ENCODE measurements around the gene VWCE.

The VWCE gene, protein sequence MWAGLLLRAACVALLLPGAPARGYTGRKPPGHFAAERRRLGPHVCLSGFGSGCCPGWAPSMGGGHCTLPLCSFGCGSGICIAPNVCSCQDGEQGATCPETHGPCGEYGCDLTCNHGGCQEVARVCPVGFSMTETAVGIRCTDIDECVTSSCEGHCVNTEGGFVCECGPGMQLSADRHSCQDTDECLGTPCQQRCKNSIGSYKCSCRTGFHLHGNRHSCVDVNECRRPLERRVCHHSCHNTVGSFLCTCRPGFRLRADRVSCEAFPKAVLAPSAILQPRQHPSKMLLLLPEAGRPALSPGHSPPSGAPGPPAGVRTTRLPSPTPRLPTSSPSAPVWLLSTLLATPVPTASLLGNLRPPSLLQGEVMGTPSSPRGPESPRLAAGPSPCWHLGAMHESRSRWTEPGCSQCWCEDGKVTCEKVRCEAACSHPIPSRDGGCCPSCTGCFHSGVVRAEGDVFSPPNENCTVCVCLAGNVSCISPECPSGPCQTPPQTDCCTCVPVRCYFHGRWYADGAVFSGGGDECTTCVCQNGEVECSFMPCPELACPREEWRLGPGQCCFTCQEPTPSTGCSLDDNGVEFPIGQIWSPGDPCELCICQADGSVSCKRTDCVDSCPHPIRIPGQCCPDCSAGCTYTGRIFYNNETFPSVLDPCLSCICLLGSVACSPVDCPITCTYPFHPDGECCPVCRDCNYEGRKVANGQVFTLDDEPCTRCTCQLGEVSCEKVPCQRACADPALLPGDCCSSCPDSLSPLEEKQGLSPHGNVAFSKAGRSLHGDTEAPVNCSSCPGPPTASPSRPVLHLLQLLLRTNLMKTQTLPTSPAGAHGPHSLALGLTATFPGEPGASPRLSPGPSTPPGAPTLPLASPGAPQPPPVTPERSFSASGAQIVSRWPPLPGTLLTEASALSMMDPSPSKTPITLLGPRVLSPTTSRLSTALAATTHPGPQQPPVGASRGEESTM

DNA sequence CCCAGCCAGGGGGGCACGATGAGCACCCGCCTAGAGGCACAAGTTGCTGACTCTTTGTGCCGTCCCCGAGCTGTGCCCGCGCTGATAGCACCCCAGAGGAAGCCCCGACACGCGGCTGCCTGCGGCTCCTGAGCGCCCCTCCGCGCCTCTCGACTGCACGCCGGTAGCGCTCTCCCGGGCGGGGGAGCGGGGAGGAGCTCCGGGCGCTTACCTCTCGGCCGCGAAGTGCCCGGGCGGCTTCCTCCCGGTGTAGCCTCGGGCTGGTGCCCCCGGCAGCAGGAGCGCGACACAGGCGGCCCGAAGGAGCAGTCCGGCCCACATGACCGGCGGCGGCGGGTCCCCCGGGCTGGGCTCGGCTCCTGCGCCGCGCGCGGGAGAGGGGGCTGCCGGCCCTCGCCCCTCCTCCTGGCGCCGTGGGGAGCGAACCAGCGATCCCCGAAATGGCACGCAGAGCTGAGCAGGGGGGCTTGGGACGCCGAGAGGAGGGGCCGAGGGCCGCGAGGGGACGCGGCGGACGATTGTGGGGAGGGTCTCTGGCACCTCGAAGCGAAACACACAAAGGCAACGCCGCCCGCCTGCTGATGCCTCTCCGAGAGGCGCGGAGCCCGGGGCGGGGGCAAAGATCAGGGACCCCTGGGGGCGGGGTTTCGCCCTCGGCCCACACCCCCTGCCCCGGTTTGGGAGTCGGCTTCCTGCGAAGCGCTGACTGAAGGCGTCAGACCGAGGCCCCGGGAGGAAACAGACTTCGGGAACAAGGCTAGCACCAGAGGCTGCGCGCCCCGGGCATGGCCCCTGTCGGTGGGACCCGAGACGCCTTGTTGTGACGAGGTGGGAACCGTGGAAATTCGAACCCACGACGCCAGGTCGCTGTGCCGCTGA is at the start of gene VWCE:
Gene VWCE, minus strand, starts transcription at position 600 of the 879 bp plus-strand sequence. Its CDS starts 279 bp downstream, at position 321.
- Mint-ChIP-seq H3K36me3 (peaks cover 30% of the 10 kb centered on the region), H3K9me3 (no peaks in the 10 kb centered on the region), H3K4me3 (peak within 1 kb of the TSS; percentile 81), H3K4me1 (peaks cover 38% of the 10 kb centered on the region), H3K27me3 (peaks cover 20% of the 10 kb centered on the region), H3K27ac (peak within 1 kb of the TSS; percentile 89)
- peak; percentile 87 for ATAC-seq

DNA sequence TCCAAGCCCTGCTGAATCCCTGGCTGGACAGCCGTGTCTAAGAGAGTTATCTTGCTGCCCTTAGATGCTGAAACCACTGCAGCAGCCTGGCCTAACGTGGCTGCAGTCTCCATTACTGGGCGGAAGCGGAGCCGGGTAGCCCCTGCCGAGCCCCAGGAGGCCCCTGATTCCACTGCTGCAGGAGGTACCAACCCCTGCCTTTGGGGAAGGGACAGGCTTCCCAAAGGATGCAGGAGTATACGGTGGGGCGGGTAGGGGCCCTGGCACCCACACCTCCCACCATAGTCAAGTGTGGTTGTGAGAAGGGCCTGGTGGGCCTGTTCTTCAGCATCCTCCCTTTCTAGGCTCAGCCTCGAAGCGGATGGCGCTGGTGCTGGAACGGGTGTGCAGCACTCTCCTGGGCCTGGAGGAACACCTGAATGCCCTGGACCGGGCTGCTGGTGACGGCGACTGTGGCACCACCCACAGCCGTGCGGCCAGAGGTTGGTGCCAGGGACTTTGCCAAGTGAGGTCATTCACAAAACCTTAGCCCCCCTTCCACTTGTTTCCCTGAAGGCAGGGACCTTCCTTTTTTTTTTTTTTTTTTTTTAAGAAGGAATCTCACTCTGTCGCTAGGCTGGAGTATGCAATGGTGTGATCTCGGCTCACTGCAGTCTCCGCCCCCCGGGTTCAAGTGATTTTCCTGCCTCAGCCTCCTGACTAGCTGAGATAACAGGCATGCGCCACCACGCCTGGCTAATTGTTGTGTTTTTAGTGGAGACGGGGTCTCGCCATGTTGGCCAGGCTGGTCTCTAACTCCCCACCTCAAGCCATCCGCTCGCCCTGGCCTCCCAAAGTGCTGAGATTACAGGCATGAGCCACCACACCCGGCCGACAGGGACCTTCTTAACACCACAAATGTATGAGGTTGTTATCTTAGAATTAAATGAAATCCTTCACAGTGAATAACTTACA is 49.0 kb upstream of the VWCE start:
- Mint-ChIP-seq H3K9me3 (no peaks in the 10 kb centered on the region), H3K36me3 (peaks cover 56% of the 10 kb centered on the region), H3K27ac (peak overlapping the region; percentile 73), H3K4me3 (no peak overlapping the region), H3K27me3 (no peaks in the 10 kb centered on the region), H3K4me1 (peaks cover 34% of the 10 kb centered on the region)
- ATAC-seq: no peak

GRCh38 chr11:61342207-61342803 is 47.2 kb upstream of the VWCE start:
- no peaks in the 10 kb centered on the region for H3K9me3 Mint-ChIP-seq
- no peak overlapping the region for H3K4me3 Mint-ChIP-seq
- no peak overlapping the region for H3K27ac Mint-ChIP-seq
- peaks cover 33% of the 10 kb centered on the region for H3K4me1 Mint-ChIP-seq
- no peak for ATAC-seq
- peaks cover 49% of the 10 kb centered on the region for H3K36me3 Mint-ChIP-seq
- no peaks in the 10 kb centered on the region for H3K27me3 Mint-ChIP-seq

- ATAC-seq: no peak
- Mint-ChIP-seq H3K27me3 (no peaks in the 10 kb centered on the region), H3K9me3 (no peaks in the 10 kb centered on the region), H3K36me3 (peaks cover 46% of the 10 kb centered on the region), H3K27ac (peak overlapping the region; percentile 75), H3K4me3 (no peak overlapping the region), H3K4me1 (peaks cover 37% of the 10 kb centered on the region)
Observed at GRCh38 chr11:61341706-61342105, 46.6 kb upstream of the VWCE start.

DNA sequence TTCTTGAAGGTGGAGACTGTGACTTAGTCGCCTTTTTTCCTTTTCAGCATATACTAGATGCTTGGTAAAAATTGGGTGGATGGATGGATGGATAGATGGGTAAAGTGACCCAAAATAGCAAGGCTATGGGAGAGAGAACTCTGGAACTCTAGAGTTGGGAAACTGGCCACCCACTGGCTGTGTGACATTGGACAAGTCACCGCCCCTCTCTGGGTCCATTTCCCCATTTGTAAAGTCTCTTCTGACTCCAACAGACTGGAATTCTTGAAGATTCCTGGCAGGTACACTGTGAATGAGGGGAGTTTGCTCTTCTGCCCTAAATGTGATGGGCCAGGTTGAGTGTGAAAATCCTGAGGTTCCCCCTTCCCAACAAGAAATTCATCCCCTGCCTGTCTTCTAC is 45.9 kb upstream of the VWCE start:
- no peaks in the 10 kb centered on the region for H3K9me3 Mint-ChIP-seq
- H3K4me3 Mint-ChIP-seq: no peak overlapping the region
- H3K4me1 Mint-ChIP-seq: peaks cover 37% of the 10 kb centered on the region
- ATAC-seq: no peak
- H3K27me3 Mint-ChIP-seq: no peaks in the 10 kb centered on the region
- peaks cover 39% of the 10 kb centered on the region for H3K36me3 Mint-ChIP-seq
- peak overlapping the region; percentile 75 for H3K27ac Mint-ChIP-seq

GRCh38 chr11:61339490-61339878 is 44.4 kb upstream of the VWCE start:
- no peak for ATAC-seq
- Mint-ChIP-seq H3K36me3 (peaks cover 34% of the 10 kb centered on the region), H3K27me3 (no peaks in the 10 kb centered on the region), H3K4me3 (no peak overlapping the region), H3K27ac (no peak overlapping the region), H3K4me1 (peaks cover 37% of the 10 kb centered on the region), H3K9me3 (no peaks in the 10 kb centered on the region)

GRCh38 chr11:61338783-61339489 is 43.8 kb upstream of the VWCE start:
- Mint-ChIP-seq H3K27ac (no peak overlapping the region), H3K4me3 (no peak overlapping the region), H3K36me3 (peaks cover 34% of the 10 kb centered on the region), H3K27me3 (no peaks in the 10 kb centered on the region), H3K9me3 (no peaks in the 10 kb centered on the region), H3K4me1 (peaks cover 41% of the 10 kb centered on the region)
- no peak for ATAC-seq

DNA sequence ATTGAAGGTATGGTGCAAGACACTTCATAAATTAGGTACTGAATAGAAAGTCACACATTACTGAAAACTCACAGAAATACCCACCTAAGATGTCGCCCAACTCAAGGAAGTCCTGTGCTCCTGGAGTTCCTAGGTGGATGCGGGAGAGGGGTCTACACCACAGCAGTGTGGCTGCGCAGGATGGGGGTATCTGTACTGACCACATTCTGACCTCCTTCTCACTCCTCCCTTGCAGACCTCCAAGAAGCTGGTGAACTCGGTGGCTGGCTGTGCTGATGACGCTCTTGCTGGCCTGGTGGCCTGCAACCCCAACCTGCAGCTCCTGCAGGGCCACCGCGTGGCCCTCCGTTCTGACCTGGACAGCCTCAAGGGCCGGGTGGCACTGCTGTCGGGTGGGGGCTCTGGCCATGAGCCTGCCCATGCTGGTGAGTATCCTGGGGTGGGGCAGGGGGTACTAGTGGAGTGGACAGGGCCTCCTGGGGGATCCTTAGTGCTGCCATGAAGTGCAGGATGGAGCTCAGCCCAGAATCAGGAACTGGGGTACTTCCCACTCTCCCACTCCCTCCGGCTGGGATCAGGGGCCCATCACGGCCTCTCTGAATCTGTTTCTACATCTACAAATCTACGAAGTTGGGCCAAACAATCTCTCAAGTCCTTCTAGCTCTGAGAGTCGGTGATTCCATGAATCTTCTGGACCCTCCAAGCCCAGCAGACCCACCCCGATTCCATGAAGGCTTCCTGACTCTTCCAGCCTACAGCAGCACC is 42.8 kb upstream of the VWCE start:
- H3K27ac Mint-ChIP-seq: no peak overlapping the region
- H3K27me3 Mint-ChIP-seq: no peaks in the 10 kb centered on the region
- no peaks in the 10 kb centered on the region for H3K9me3 Mint-ChIP-seq
- no peak overlapping the region for H3K4me3 Mint-ChIP-seq
- peaks cover 34% of the 10 kb centered on the region for H3K36me3 Mint-ChIP-seq
- no peak for ATAC-seq
- peaks cover 51% of the 10 kb centered on the region for H3K4me1 Mint-ChIP-seq

DNA sequence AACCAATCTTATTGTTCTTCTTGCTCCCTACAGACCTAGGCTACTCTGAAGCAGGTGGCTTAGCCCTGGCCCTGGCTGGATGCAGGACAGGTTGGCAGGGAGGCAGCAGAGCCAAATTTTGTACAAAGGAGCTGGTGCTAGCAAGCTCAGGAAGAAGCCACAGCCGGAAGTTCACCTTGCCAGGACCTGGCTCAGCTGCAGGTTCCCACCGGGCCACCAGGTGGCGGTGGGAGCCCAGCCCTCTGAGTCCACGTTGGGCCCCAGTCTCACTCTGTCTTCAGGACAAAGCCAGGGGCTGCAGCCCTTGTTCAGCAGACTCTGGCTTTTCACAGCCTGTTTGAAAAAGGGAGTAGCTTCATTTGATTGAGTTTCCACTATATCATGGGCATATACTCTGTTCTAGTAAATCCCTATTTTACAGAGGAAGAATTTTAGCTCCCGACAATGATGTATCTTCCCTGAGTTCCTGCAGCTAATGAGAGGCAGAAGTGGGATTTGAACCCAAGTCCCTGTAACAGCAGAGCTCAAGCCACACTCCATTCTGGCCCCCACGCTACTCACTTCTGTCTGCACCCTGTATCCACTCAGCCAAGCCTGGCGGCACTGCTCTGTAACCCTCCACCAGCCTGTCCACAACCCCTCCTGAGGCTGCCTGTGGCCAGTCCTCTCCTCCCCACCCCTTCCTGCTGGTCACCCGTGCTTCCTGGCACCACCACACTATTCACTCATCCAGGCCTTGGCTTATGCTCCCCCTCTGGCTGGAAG is 41.2 kb upstream of the VWCE start:
- H3K36me3 Mint-ChIP-seq: peaks cover 31% of the 10 kb centered on the region
- H3K27ac Mint-ChIP-seq: peak overlapping the region; percentile 95
- no peaks in the 10 kb centered on the region for H3K27me3 Mint-ChIP-seq
- peaks cover 57% of the 10 kb centered on the region for H3K4me1 Mint-ChIP-seq
- H3K4me3 Mint-ChIP-seq: no peak overlapping the region
- no peaks in the 10 kb centered on the region for H3K9me3 Mint-ChIP-seq
- ATAC-seq: peak; percentile 82

DNA sequence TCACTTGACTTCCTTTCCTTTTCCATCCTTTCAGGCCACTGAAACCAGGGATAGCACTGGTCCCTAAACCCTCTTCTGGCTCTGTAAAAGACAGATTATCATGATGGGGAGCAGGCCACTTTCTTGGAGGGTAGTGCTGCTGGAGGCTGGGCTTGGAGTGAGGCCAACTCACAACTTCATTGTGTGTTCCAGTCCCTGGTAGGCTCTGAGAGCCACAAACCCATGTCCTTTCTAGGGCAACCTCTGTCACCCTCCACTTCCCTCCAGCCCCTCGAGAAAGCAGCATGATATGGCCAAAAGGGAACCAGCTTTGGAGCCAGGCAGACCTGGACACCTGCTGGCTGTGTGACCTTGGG is 40.2 kb upstream of the VWCE start:
- Mint-ChIP-seq H3K27ac (peak overlapping the region; percentile 95), H3K27me3 (no peaks in the 10 kb centered on the region), H3K36me3 (peaks cover 24% of the 10 kb centered on the region), H3K9me3 (no peaks in the 10 kb centered on the region), H3K4me3 (no peak overlapping the region), H3K4me1 (peaks cover 62% of the 10 kb centered on the region)
- ATAC-seq: no peak

- Mint-ChIP-seq H3K4me1 (peaks cover 69% of the 10 kb centered on the region), H3K9me3 (no peaks in the 10 kb centered on the region), H3K27me3 (no peaks in the 10 kb centered on the region), H3K4me3 (peak overlapping the region; percentile 94), H3K27ac (peak overlapping the region; percentile 95), H3K36me3 (peaks cover 28% of the 10 kb centered on the region)
- no peak for ATAC-seq
Observed at GRCh38 chr11:61334434-61335354, 39.6 kb upstream of the VWCE start.
